GM12891 (cell line): ENCODE measurements around the gene TRMU.

Source experiments
- PAX5 ChIP-seq: IDR thresholded peaks from 2 replicates; pipeline ENCODE4 v1.6.1; 2011; ENCODE audit warnings: low read length, moderate library complexity, mild to moderate bottlenecking; ENCODE audit not compliant: insufficient read depth, severe bottlenecking
- POLR2A ChIP-seq: IDR thresholded peaks from 2 replicates; pipeline ENCODE4 v1.6.1; 2011; ENCODE audit warnings: low read depth, low read length, control low read depth
- POLR2AphosphoS5 ChIP-seq: IDR thresholded peaks from 2 replicates; pipeline ENCODE4 v1.6.1; 2011; ENCODE audit warnings: low read depth, low read length, control low read depth
- TAF1 ChIP-seq: IDR thresholded peaks from 2 replicates; pipeline ENCODE4 v1.6.1; 2011; ENCODE audit warnings: low read depth, low read length, control low read depth

DNA sequence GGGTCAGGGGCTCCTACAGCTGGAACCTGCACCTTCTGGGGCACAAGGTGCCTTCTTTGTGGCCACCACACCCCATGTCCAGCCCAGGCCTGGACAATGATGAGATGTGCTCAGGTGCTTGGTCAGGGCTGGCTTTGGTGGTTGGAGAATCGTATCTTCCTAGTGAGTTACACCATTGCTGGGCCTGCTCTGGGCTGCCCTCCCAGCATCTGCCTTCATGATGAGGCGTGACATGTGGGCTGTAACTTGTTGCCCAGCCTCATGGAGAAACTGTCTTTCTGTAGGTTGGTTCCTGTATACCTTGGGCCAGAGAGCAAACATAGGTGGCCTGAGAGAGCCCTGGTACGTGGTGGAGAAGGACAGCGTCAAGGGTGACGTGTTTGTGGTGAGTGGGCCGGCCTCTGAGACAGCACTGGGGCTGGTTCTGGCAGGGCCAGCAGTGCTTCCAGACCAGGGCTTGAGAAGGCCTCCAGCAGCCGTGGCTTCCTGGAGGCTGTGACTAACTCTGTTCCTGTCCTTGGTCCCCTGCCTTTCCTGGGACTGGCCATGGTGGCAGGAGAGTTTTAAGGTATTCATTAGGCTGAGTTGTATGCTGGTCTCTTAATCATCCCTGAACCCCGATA is 18.1 kb downstream of the TRMU start:
- TF ChIP-seq POLR2A: 0 out of 2 replicates have a peak, but pooled peaks have one; percentile 21
- TF ChIP-seq POLR2AphosphoS5: no peak
- no peak for TF ChIP-seq TAF1
- TF ChIP-seq PAX5: no peak
